NCI-H2196 (cell line): Measurements from ENCODE around the gene GAS2L2.

Experiments
- DNase-seq: peaks from one replicate; lab custom pipeline; 2025; ENCODE audit not compliant: unreplicated experiment; lab: John Stamatoyannopoulos, UW

Gene GAS2L2

GRCh38 chr17:35752945-35753764 lies at the start of gene GAS2L2:
GAS2L2 (minus strand) TSS chr17:35753239; CDS start chr17:35752850, 389 bp downstream.
- peak; percentile 16 for DNase-seq

DNA sequence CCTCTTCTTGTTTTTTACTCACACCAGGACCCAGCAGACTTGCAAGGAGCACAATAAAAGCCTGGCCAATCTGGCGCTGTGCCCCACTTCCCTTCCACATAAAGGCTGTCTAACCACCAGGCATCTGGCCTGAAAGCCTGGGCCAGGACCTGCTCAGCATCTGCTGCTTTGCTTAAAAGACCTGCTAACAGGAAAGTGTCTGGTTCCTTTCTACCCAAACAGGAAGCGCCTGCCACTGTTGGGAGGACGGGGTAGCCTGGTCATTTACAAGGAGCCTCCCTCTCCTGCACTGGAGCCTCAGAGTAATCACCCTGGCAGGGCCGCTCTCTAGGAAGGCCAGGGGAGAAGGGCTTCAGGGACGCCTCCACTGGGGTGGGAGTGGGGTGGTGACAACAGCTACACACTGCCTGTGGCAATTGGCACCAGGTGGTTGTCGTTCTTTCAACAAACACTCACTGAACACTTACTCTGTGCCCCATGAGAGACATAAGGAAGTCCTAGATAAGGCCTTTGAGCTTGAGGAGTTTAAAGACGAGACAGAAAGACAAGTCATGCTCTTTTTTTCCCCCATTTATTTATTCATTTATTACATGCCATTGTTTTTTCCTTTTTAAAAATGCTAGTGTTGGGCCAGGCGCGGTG lies 48.7 kb upstream of the GAS2L2 start:
- peak; percentile 46 for DNase-seq

- peak; percentile 38 for DNase-seq
Measured at GRCh38 chr17:35799942-35800341, 46.9 kb upstream of the GAS2L2 start.

DNA sequence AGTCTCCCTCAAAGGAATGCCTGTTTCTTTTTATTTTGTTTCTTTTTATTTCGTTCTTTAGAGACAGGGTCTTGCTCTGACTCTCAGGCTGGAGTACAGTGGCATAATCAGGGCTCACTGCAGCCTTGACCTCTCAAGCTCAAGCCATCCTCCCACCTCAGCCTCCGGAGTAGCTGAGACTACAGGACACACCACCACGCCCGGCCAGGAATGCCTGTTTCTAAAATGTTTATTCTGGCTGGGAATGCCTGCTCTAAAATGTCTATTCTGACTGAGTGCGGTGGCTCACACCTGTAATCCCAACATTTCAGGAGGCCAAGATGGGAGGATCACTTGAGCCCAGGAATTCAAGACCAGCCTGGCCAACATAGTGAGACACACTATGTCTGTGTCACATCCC lies 44.9 kb upstream of the GAS2L2 start:
- DNase-seq, result no peak

DNA sequence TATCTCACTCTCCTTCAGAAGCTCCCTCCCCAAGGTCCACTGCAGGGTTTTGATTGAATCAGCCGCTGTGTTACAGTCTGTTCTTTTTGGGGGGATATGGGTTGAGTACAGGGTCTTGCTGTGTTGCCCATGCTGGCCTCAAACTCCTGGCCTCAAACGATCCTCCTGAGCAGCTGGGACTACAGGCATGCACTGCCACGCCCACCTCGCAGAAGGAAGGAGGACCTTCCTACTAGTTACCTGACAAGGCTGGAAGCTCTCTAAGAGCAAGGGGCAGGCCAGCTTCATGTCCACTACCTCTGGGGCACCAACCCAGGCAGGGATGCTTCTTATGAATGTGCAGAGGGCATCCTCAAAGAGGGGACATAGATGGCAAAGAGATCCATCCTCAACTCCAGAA lies 44.3 kb upstream of the GAS2L2 start:
- no peak for DNase-seq

DNA sequence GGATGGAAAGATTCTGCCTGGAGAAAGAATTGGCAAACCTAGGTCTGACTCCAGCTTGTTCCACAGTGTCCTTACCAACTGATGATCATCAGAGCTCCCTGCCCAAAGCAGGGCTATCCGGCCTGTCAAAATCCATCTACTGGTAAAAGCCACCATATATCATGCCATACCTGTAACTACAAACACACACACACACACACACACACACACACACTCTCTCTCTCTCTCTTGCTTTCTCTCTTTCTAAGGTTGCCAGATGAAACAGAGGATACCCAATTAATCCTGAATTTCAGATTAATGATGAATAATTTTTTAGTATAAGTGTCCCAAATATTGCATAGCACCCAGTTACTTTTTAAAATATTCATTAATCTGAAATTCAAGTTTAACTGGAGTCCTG lies 43.9 kb upstream of the GAS2L2 start:
- no peak for DNase-seq

GRCh38 chr17:35795871-35796265 lies 42.8 kb upstream of the GAS2L2 start:
- DNase-seq, result no peak

DNA sequence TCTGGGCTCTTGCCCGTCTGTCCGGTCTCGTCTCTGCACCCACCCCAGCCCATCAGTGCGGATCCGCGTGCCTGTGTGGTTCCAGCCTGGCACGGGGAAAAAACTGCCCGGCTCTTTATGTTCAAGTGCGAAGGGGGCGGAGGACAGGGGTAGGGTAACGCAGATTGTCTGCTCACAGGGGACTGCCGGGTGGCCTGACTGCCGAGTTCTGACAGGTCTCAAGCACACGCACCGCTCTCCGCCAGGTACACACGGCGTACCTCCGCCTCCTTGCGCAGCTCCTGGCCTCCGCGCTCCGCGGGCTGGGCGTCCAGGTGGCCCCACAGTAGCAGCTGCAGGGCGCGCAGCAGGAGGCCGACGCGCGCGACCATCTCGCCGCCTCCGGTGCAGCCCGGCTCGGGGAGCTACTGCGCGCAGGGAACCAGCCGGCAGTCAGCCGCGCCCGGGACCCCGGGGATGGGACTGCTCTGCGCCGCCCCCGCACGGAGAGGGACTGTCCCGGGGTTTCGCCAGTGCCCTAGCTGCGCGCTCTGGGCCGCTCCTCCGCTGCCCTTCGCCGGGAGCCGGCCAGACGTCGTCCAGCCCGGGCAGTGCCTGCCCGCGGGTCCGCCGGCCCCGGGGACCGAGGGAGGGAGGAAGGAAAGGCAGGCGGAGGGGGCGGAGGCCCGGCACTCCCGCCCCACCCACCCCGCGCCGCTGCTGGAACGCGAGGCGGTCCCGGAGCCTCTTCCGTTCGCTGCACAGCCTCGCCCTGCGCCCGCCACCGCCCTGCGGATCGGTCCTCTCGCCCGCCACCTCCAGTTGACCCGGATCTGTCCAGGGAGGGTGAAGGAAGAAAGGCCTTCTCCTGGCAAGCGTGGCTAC lies 42.2 kb upstream of the GAS2L2 start, which contains the start of gene MMP28:
MMP28 (minus strand) TSS at position 635 of the 864 bp plus-strand sequence; CDS start at position 371, 264 bp downstream.
- peak; percentile 26 for DNase-seq

DNA sequence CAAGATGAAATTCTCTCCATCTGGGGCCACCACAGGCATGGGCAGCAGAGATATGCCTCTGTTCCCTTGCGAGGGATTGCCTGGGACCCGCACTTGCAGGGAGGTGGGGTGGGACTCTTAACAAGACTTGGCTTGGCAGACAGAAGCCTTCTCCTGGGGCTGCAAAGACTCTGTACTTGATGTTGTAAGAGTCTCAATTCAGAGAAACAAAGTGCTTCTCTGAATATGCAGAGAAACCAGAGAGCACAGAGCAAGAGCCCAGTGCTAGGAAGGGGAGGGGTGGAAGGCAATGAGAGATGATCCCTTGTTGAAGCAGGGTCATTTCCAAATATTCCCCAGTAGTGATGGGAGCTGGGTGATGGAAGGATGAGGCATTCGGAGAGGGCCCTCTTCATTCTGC lies 40.2 kb upstream of the GAS2L2 start:
- DNase-seq, result no peak

GRCh38 chr17:35791681-35792350 lies 38.8 kb upstream of the GAS2L2 start:
- DNase-seq, result no peak

DNA sequence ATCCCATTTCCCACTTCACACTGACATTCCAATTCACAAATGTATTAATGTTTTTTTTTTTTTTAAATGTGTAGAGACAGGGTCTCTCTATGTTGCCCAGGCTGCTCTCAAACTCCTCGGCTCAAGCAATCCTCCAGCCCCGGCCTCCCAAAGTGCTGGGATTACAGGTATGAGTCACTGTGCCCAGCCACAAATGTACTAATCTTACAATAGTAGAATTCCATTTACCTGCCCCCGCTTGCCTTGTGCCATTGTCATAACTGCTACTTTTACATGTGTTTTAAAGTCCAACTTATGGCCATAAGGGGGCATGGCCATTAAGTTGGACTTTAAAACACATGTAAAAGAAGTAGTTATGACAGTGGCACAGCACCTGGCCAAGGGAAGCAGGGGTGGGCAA lies 37.8 kb upstream of the GAS2L2 start:
- no peak for DNase-seq

DNA sequence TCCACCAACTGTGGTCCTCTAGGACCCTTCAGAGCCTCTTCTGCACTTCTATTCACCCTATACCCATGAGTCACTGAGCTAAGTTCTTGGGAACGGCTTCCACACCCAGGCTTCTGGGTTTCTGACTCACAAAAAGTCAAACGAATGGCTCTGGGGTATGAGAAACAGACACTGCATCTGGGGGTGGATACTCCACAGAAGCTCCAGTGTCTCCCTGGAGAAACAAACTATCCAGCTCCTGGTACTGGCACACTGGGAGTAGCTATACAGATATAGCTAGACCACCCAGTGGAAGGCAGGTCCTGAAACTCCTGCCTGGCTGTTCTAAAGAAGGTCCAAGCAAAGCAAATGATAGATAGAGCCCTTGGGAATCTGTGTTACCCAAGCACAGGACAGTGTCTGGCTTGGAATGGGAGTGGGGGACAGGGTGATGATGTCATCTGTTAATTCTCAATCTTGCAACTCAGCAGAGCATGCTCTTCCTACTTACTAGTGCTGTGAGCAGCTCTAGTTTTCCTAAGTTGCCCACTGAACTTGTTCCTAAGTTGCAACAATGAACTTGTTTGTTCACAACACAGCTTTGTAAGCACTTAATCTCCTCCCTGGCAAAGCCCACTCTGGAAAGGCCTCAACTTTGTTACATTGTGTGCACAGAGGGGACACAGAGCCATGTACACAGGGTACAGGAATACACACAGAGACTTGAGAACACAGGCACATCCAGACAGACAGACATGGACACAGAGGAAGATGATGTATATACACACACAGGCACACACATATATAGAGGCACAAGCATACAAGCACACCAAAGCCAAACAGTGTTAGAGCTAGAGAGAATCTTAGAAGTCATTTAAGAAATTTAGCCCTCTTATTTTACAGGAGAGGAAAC lies 35.7 kb upstream of the GAS2L2 start:
- DNase-seq, result no peak

DNA sequence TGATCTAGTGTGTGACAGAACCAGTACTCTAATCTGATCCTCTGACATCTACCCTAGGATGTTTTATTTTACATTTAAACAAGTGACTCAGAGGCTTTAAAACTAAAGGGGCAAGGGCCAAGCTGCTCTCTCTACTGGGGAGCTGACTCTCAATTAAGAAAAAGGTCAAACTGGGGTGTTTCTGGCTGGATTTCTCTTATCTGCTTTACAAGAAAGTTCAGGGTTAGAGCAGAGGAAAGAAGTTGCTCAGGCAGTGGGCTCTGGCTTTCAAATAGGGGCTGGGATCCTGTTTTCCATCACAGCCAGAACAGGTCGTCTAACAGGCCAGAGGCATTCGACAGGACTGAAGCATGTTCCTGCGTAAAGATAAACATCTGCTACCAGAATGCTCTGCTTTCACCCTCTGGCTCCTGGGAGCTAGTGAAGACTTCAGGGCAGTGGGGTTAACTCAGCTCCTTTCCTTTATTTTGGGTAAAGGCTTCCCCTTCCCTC lies 33.9 kb upstream of the GAS2L2 start:
- no peak for DNase-seq

- DNase-seq, result no peak
Measured at GRCh38 chr17:35784895-35785294, 31.9 kb upstream of the GAS2L2 start.

- DNase-seq, result no peak
Measured at GRCh38 chr17:35780950-35781349, 27.9 kb upstream of the GAS2L2 start.

DNA sequence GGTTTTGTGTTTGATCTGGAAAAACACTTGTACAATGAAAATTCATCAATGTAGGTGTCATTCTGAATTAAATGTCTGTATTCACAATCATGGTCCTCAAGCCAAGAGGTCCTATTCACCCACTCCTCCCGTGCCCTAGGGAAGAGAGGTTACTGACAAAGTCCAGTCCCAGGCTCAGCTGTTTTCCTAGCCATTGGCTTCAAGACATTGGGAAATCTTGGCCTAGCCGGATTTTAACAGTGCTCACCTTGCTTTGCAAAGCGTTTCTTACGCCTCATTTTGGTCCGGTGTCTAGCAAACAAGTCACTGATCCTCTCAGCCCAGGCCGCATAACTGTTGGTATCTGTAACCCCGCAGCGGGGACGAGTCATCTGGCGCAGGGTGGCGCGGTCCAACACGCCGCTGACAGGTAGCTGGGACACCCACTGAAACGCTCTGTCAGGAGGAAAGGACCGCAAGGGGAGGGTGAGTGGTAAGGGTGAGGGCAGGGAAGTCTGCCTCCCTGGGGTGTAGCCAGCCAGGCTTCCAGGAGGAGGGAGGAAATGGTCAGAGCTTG lies 25.7 kb upstream of the GAS2L2 start:
- DNase-seq, result no peak

GRCh38 chr17:35775583-35775982 lies 22.5 kb upstream of the GAS2L2 start:
- no peak for DNase-seq

DNA sequence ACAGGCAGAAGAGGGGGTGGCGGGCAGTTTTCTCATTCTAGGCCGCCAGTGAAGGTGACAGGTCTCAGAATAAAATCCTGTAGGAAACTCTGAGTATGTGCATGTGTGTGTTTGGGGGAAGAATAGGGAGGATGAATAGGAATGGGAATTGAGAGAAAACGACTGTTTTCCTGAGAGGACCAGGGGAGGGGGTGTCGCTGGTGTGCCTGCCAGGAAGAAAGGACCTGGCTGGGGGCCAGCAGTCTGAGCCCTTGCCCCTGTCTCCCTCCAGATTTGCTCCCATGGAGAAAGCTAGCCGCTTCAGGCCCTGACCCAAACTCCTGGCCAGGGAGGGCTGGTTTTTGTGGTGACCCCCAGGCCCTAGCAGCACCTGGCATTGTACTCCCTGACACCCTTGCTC lies 22.0 kb upstream of the GAS2L2 start:
- no peak for DNase-seq

GRCh38 chr17:35774499-35774898 lies 21.5 kb upstream of the GAS2L2 start:
- peak; percentile 5 for DNase-seq
